IMR-90 (cell line): Measurements from ENCODE around the gene AMBN.

ENCODE experiments used
- BHLHE40 ChIP-seq: fragments of 150-350 bp; IDR thresholded peaks from 2 replicates; pipeline ENCODE4 v1.6.1; 2016; ENCODE audit warnings: mild to moderate bottlenecking, low read depth, low read length
- CEBPB ChIP-seq: IDR thresholded peaks from 2 replicates; pipeline ENCODE4 v1.6.1; 2012; ENCODE audit warnings: low read depth, low read length, improper control_type of control experiment
- CTCF ChIP-seq: conservative IDR thresholded peaks from 2 replicates; pipeline ENCODE4 v1.5.1; 2012; ENCODE audit warnings: mild to moderate bottlenecking, low read depth, low read length, improper control_type of control experiment
- ELK1 ChIP-seq: fragments of 150-350 bp; IDR thresholded peaks from 2 replicates; pipeline ENCODE4 v1.6.1; 2016; ENCODE audit warnings: low read depth, mild to moderate bottlenecking, low read length, moderate library complexity, borderline replicate concordance
- FOS ChIP-seq: fragments of 150-350 bp; IDR thresholded peaks from 2 replicates; pipeline ENCODE4 v1.6.1; 2016; ENCODE audit warnings: low read depth, low read length
- MAFK ChIP-seq: IDR thresholded peaks from 2 replicates; pipeline ENCODE4 v1.6.1; 2012; ENCODE audit warnings: low read depth, low read length, improper control_type of control experiment
- POLR2A ChIP-seq: IDR thresholded peaks from 2 replicates; pipeline ENCODE4 v1.6.1; 2012; ENCODE audit warnings: mild to moderate bottlenecking, low read depth, low read length
- RCOR1 ChIP-seq: IDR thresholded peaks from 2 replicates; pipeline ENCODE4 v1.6.1; 2012; ENCODE audit warnings: mild to moderate bottlenecking, low read length, improper control_type of control experiment; ENCODE audit not compliant: insufficient replicate concordance
- RFX5 ChIP-seq: IDR thresholded peaks from 2 replicates; pipeline ENCODE4 v1.8.0; 2012; ENCODE audit warnings: low read depth, mild to moderate bottlenecking, low read length, moderate library complexity
- USF2 ChIP-seq: fragments of 150-350 bp; IDR thresholded peaks from 2 replicates; pipeline ENCODE4 v1.6.1; 2017; ENCODE audit warnings: mild to moderate bottlenecking, antibody characterized with exemption, low read length, low read depth

DNA sequence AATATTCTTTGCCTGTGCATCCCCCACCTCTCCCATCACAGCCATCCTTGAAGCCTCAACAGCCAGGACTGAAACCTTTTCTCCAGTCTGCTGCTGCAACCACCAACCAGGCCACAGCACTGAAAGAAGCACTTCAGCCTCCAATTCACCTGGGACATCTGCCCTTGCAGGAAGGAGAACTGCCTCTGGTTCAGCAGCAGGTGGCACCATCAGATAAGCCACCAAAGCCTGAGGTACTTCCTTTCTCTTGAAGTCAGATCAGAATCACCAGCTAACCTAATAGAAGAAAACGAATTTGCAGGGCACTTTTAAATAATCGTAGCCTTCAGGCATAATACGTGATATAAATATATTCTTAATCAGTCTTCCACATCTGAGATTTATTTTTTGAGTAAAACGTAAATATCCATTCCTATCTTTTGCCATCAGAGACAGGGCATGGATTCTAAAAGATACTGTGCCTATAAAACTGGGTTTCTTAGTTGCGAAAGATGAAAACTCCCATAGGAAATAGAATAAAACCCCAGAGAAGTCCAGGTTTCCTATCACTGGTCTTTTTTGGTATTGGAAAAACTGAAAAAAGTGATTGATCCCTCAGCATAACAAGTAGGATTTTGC is 9.5 kb downstream of the AMBN start:
- TF ChIP-seq CTCF (peak; percentile 75), USF2 (no peak), BHLHE40 (no peak), POLR2A (no peak), FOS (no peak), RCOR1 (no peak), ELK1 (no peak), CEBPB (no peak), RFX5 (no peak), MAFK (no peak)
